SK-N-SH (cell line): ENCODE data around the gene XRRA1. TPM values are rescaled to one million over a fixed set of nuclear protein-coding genes. Genes with fewer than 3 reads are reported as not detected.

Experiments used
- CTCF ChIA-PET: fragments of 300-600, 350-600 bp; formaldehyde crosslinking; extraction: SDS; loops from one replicate; lab custom pipeline; 2021; lab: Yijun Ruan, JAX
- POLR2A ChIA-PET: fragments of 350-600 bp; sonication (Branson Sonifier 250); formaldehyde crosslinking; extraction: SDS; loops from one replicate; lab custom pipeline; 2020; ENCODE audit warnings: antibody characterized with exemption, inconsistent platforms; lab: Yijun Ruan, JAX
- DNase-seq: peaks from one replicate; pipeline ENCODE4 v3.0.0; 2012
- H2AFZ ChIP-seq: fragments of 200-600 bp; sonication (generic); 2 replicates; pipeline ENCODE4 v1.8.1; 2016; ENCODE audit warnings: antibody characterized with exemption, mild to moderate bottlenecking, low read depth
- H3F3A ChIP-seq: fragments of 200-600 bp; sonication (generic); replicated peaks from 2 replicates; pipeline ENCODE3; 2016; ENCODE audit warnings: antibody characterized with exemption, mild to moderate bottlenecking; ENCODE audit not compliant: insufficient read depth
- H3K27ac ChIP-seq, 2 experiments: fragments of 200-500 bp in 1 of 2; fragments of 200-600 bp in 1 of 2; sonication (Bioruptor generic) in 1 of 2; sonication (generic), shearing (Covaris generic) in 1 of 2; 2 replicates each; pipeline versions ENCODE4 v1.5.1 to v1.6.1; 2014 to 2016; ENCODE audit warnings: low read depth in 2 of 2, inconsistent platforms in 1 of 2, low read length in 1 of 2, mild to moderate bottlenecking in 1 of 2, mixed read lengths in 1 of 2
- H3K27me3 ChIP-seq: fragments of 200-600 bp; sonication (generic), shearing (Covaris generic); 2 replicates; pipeline ENCODE4 v1.6.1; 2016; ENCODE audit warnings: mixed run types; ENCODE audit not compliant: insufficient read depth
- H3K36me3 ChIP-seq, 2 experiments: fragments of 200-500 bp in 1 of 2; fragments of 200-600 bp in 1 of 2; sonication (Bioruptor generic) in 1 of 2; sonication (generic) in 1 of 2; replicated peaks in 1 of 2; 2 replicates each; pipeline versions ENCODE3 to v1.5.1; 2014 to 2016; ENCODE audit warnings: low read length in 1 of 2, mild to moderate bottlenecking in 1 of 2; ENCODE audit not compliant: insufficient read depth in 2 of 2, control insufficient read depth in 1 of 2
- H3K4me1 ChIP-seq, 2 experiments: fragments of 200-500 bp in 1 of 2; fragments of 200-600 bp in 1 of 2; sonication (Bioruptor generic) in 1 of 2; sonication (generic), shearing (Covaris generic) in 1 of 2; 2 replicates each; pipeline versions ENCODE4 v1.5.1 to v1.6.1; 2014 to 2016; ENCODE audit warnings: low read depth in 1 of 2, low read length in 1 of 2, mixed run types in 1 of 2; ENCODE audit not compliant: insufficient read depth in 2 of 2, control insufficient read depth in 1 of 2
- H3K4me2 ChIP-seq: fragments of 200-600 bp; sonication (generic), shearing (Covaris generic); 2 replicates; pipeline ENCODE4 v1.6.1; 2017; ENCODE audit warnings: mixed run types
- H3K4me3 ChIP-seq, 2 experiments: fragments of 200-500 bp in 1 of 2; fragments of 200-600 bp in 1 of 2; sonication (Bioruptor generic) in 1 of 2; sonication (generic), shearing (Covaris generic) in 1 of 2; 2 replicates each; pipeline versions ENCODE4 v1.5.1 to v1.8.1; 2014 to 2016; ENCODE audit warnings: low read depth in 2 of 2, inconsistent platforms in 1 of 2, low read length in 1 of 2, mild to moderate bottlenecking in 1 of 2, mixed read lengths in 1 of 2, moderate library complexity in 1 of 2
- H3K79me2 ChIP-seq: fragments of 200-600 bp; sonication (generic); 2 replicates; pipeline ENCODE4 v1.8.1; 2017; ENCODE audit warnings: mild to moderate bottlenecking; ENCODE audit not compliant: insufficient read depth
- H3K9ac ChIP-seq: fragments of 200-600 bp; sonication (generic); 2 replicates; pipeline ENCODE4 v1.6.1; 2017; ENCODE audit warnings: mixed run types
- H3K9me2 ChIP-seq: fragments of 200-600 bp; sonication (generic); 2 replicates; pipeline ENCODE4 v1.6.1; 2017; ENCODE audit warnings: mixed run types
- H3K9me3 ChIP-seq: fragments of 200-600 bp; sonication (generic); 2 replicates; pipeline ENCODE4 v1.6.1; 2017; ENCODE audit warnings: mixed run types, mild to moderate bottlenecking, moderate library complexity
- H4K20me1 ChIP-seq: fragments of 200-600 bp; sonication (generic); 2 replicates; pipeline ENCODE4 v1.6.1; 2017; ENCODE audit warnings: mild to moderate bottlenecking, mixed run types; ENCODE audit not compliant: insufficient read depth
- CHD2 ChIP-seq: fragments of 150-350 bp; IDR thresholded peaks from 2 replicates; pipeline ENCODE4 v1.6.1; 2018; ENCODE audit warnings: low read length; ENCODE audit not compliant: partially characterized antibody
- EZH2phosphoT487 ChIP-seq: fragments of 200-600 bp; sonication (generic); IDR thresholded peaks from 2 replicates; pipeline ENCODE4 v1.6.1; 2017; ENCODE audit warnings: low read depth, mixed run types, mild to moderate bottlenecking, antibody characterized with exemption, moderate library complexity, borderline replicate concordance
- FOXJ3 ChIP-seq: sonication (generic); formaldehyde crosslinking; IDR thresholded peaks from 2 replicates; pipeline ENCODE4 v1.5.1; 2020; ENCODE audit warnings: mild to moderate bottlenecking, missing genetic modification reagents
- GABPA ChIP-seq: IDR thresholded peaks from 2 replicates; pipeline ENCODE4 v1.4.0; 2012; ENCODE audit warnings: low read depth, mild to moderate bottlenecking
- GATA2 ChIP-seq: sonication (generic); formaldehyde crosslinking; IDR thresholded peaks from 2 replicates; pipeline ENCODE4 v1.5.0; 2020; ENCODE audit warnings: mild to moderate bottlenecking, missing genetic modification reagents
- MEF2A ChIP-seq: IDR thresholded peaks from 2 replicates; pipeline ENCODE4 v1.4.0; 2012; ENCODE audit warnings: low read depth, borderline replicate concordance
- NFIC ChIP-seq: IDR thresholded peaks from 2 replicates; pipeline ENCODE4 v1.4.0; 2012; ENCODE audit warnings: borderline replicate concordance
- POLR2AphosphoS5 ChIP-seq: IDR thresholded peaks from 2 replicates; pipeline ENCODE4 v1.6.1; 2012; ENCODE audit warnings: low read depth, low read length
- RAD21 ChIP-seq: IDR thresholded peaks from 2 replicates; pipeline ENCODE4 v1.6.1; 2012; ENCODE audit warnings: mild to moderate bottlenecking, low read length
- SIN3A ChIP-seq: IDR thresholded peaks from 2 replicates; pipeline ENCODE4 v1.6.1; 2012; ENCODE audit warnings: low read depth, mild to moderate bottlenecking, low read length, moderate library complexity, borderline replicate concordance
- YY1 ChIP-seq: IDR thresholded peaks from 2 replicates; pipeline ENCODE4 v1.4.0; 2012; ENCODE audit warnings: low read depth, mild to moderate bottlenecking
- WGBS: methylation state at CpG from one replicate; pipeline ENCODE4 v1.1.6; 2017; ENCODE audit warnings: low lambda C conversion rate; 5-methylcytosine and 5-hydroxymethylcytosine counted together
- polyA plus RNA-seq, 3 experiments: library from polyadenylated mRNA; depleted of rRNA; stranded (reverse); fragments of >200 nt; gene quantifications; 2 replicates each; pipeline ENCODE4 v1.2.3, GENCODE V29; 2012
- TF ChIP-seq, protein P1 (sequence below): IDR thresholded peaks from 2 replicates; pipeline ENCODE4 v1.4.0; 2012; ENCODE audit warnings: low read depth, borderline replicate concordance
- TF ChIP-seq, protein P2 (sequence below): IDR thresholded peaks from 2 replicates; pipeline ENCODE4 v1.4.0; 2012; ENCODE audit warnings: low read depth, borderline replicate concordance
- TF ChIP-seq, protein P3 (sequence below): IDR thresholded peaks from 2 replicates; pipeline ENCODE4; 2012

XRRA1 gene
- polyA plus RNA-seq, 1 of the 3 experiments (the other 2 are of a cell fraction): 12.9 TPM

DNA sequence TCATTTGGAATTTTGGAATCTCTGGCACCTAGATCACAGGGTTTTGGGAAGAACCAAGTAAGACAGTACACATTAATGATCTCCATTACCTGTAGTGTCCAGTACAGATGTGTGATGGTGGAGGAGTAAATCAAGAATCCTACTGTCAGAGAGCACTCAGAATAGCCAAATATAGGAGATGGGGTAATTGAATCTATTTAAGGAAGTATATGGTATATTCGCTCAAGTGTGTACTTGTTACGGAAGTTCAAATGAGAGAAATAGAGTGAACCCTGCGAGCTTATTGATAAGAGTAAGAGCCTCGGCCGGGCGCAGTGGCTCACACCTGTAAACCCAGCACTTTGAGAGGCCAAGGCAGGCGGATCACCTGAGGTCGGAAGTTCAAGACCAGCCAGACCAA is 2.3 kb upstream of the XRRA1 start:
- Histone ChIP-seq H3K9ac (no peak overlapping the region), H4K20me1 (peaks cover 22% of the 10 kb centered on the region), H3K36me3 (peaks cover 9 to 37% of the 10 kb centered on the region in 2 experiments), H3K4me3 (no peak overlapping the region), H2AFZ (no peak overlapping the region), H3K27me3 (no peaks in the 10 kb centered on the region), H3K4me2 (peak overlapping the region; percentile 84; the same call in 1 of the 2 replicates), H3K9me2 (no peaks in the 10 kb centered on the region), H3K4me1 (peaks cover 3 to 5% of the 10 kb centered on the region in 2 experiments; a peak in 3 of 4 replicates), H3K79me2 (peaks cover 96% of the 10 kb centered on the region), H3F3A (peaks cover 3% of the 10 kb centered on the region), H3K27ac (no peak overlapping the region), H3K9me3 (no peaks in the 10 kb centered on the region)
- TF ChIP-seq POLR2AphosphoS5: no peak
- no peak for TF ChIP-seq MEF2A
- TF ChIP-seq, protein P1, sequence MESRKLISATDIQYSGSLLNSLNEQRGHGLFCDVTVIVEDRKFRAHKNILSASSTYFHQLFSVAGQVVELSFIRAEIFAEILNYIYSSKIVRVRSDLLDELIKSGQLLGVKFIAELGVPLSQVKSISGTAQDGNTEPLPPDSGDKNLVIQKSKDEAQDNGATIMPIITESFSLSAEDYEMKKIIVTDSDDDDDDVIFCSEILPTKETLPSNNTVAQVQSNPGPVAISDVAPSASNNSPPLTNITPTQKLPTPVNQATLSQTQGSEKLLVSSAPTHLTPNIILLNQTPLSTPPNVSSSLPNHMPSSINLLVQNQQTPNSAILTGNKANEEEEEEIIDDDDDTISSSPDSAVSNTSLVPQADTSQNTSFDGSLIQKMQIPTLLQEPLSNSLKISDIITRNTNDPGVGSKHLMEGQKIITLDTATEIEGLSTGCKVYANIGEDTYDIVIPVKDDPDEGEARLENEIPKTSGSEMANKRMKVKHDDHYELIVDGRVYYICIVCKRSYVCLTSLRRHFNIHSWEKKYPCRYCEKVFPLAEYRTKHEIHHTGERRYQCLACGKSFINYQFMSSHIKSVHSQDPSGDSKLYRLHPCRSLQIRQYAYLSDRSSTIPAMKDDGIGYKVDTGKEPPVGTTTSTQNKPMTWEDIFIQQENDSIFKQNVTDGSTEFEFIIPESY: no peak
- no peak for TF ChIP-seq NFIC
- TF ChIP-seq, protein P2, sequence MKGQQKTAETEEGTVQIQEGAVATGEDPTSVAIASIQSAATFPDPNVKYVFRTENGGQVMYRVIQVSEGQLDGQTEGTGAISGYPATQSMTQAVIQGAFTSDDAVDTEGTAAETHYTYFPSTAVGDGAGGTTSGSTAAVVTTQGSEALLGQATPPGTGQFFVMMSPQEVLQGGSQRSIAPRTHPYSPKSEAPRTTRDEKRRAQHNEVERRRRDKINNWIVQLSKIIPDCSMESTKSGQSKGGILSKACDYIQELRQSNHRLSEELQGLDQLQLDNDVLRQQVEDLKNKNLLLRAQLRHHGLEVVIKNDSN: no peak
- no peak for TF ChIP-seq YY1
- no peak for TF ChIP-seq RAD21
- TF ChIP-seq FOXJ3 (CRISPR knock-in tag): no peak
- TF ChIP-seq, protein P3, sequence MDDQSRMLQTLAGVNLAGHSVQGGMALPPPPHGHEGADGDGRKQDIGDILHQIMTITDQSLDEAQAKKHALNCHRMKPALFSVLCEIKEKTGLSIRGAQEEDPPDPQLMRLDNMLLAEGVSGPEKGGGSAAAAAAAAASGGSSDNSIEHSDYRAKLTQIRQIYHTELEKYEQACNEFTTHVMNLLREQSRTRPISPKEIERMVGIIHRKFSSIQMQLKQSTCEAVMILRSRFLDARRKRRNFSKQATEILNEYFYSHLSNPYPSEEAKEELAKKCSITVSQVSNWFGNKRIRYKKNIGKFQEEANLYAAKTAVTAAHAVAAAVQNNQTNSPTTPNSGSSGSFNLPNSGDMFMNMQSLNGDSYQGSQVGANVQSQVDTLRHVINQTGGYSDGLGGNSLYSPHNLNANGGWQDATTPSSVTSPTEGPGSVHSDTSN: no peak
- TF ChIP-seq GABPA: no peak
- TF ChIP-seq SIN3A: no peak
- TF ChIP-seq CHD2: no peak
- TF ChIP-seq GATA2: no peak
- TF ChIP-seq EZH2phosphoT487: no peak
- 97% methylated on average over 8 of the region's 8 CpGs for WGBS
- DNase-seq: no peak
- ChIA-PET POLR2A (no interaction called here), CTCF (no interaction called here)
